Stimulated activated CD8-positive, alpha-beta memory T cell treated with anti-CD3 and anti-CD28 coated beads, Interleukin-7, amount 100 ng/mL, for 1 hour (primary cell): ENCODE data around the gene PRKCA.
"Not testable (repeated sequence)": the region's sequence is repeated elsewhere in the genome, so short reads cannot be mapped to it uniquely, and the experiment has no call there.

Experiments used
- DNase-seq, 2 donors: peaks; one replicate each; pipeline ENCODE4 v3.0.0-alpha.2; 2020; ENCODE audit warnings: low read depth in 2 of 2

PRKCA gene

GRCh38 chr17:66619206-66619605 is 316.8 kb downstream of the PRKCA start:
- no peak for DNase-seq

- no peak for DNase-seq
Observed at GRCh38 chr17:66620528-66620927, 318.1 kb downstream of the PRKCA start.

GRCh38 chr17:66624630-66625029 is 322.2 kb downstream of the PRKCA start:
- DNase-seq, result not testable (repeated sequence)

GRCh38 chr17:66625311-66625767 is 322.9 kb downstream of the PRKCA start:
- no peak for DNase-seq

GRCh38 chr17:66627985-66628384 is 325.6 kb downstream of the PRKCA start:
- DNase-seq, result no peak

- DNase-seq, result no peak
Observed at GRCh38 chr17:66629762-66630161, 327.3 kb downstream of the PRKCA start.

GRCh38 chr17:66630379-66630778 is 328.0 kb downstream of the PRKCA start:
- no peak for DNase-seq

GRCh38 chr17:66630828-66631472 is 328.5 kb downstream of the PRKCA start:
- DNase-seq, result no peak

GRCh38 chr17:66632731-66633130 is 330.3 kb downstream of the PRKCA start:
- DNase-seq, result no peak

GRCh38 chr17:66633317-66633965 is 331.0 kb downstream of the PRKCA start:
- DNase-seq, result no peak

- DNase-seq, result no peak
Observed at GRCh38 chr17:66634193-66634592, 331.8 kb downstream of the PRKCA start.

GRCh38 chr17:66635386-66636045 is 333.1 kb downstream of the PRKCA start:
- DNase-seq, result no peak

- no peak for DNase-seq
Observed at GRCh38 chr17:66636111-66636510, 333.7 kb downstream of the PRKCA start.

- DNase-seq, result no peak
Observed at GRCh38 chr17:66637491-66637890, 335.1 kb downstream of the PRKCA start.

- DNase-seq, result no peak
Observed at GRCh38 chr17:66638707-66639479, 336.5 kb downstream of the PRKCA start.

- no peak for DNase-seq
Observed at GRCh38 chr17:66643815-66644710, 341.6 kb downstream of the PRKCA start.

- no peak for DNase-seq
Observed at GRCh38 chr17:66645259-66645658, 342.8 kb downstream of the PRKCA start.

GRCh38 chr17:66647391-66647983 is 345.1 kb downstream of the PRKCA start:
- DNase-seq, result no peak

- no peak for DNase-seq
Observed at GRCh38 chr17:66649818-66650543, 347.6 kb downstream of the PRKCA start.

- DNase-seq, result no peak
Observed at GRCh38 chr17:66650544-66650877, 348.1 kb downstream of the PRKCA start.
